Measurements from ENCODE around the gene MPDU1. TPM values are rescaled to one million over a fixed set of nuclear protein-coding genes. Genes with fewer than 3 reads are reported as not detected.
"Not testable (repeated sequence)": the region's sequence is repeated elsewhere in the genome, so short reads cannot be mapped to it uniquely, and the experiment has no call there.

MPDU1 gene
- total RNA-seq, 1 donor: 48.0 TPM

- no peak overlapping the region for H3K4me3 ChIP-seq (ENCODE audit: low read length)
- H3K4me1 ChIP-seq (ENCODE audit: insufficient read depth, low read length): peaks cover 65% of the 10 kb centered on the region
Observed at GRCh38 chr17:7586673-7587419, 3.2 kb downstream of the MPDU1 start.

GRCh38 chr17:7587420-7588151, 3.9 kb downstream of the MPDU1 start:
- Histone ChIP-seq H3K4me1 (ENCODE audit: insufficient read depth, low read length) (peaks cover 57% of the 10 kb centered on the region), H3K27me3 (ENCODE audit: insufficient read depth, low read length) (no peaks in the 10 kb centered on the region), H3K4me3 (ENCODE audit: low read length) (no peak overlapping the region), H3K9me3 (ENCODE audit: low read depth, low read length) (no peaks in the 10 kb centered on the region)

More at GRCh38 chr17:7586673-7587419, 3.2 kb downstream of the MPDU1 start:
- no peaks in the 10 kb centered on the region for H3K27me3 ChIP-seq (ENCODE audit: insufficient read depth, low read length)
- H3K9me3 ChIP-seq (ENCODE audit: low read depth, low read length): no peaks in the 10 kb centered on the region

- H3K4me3 ChIP-seq (ENCODE audit: low read length): no peak overlapping the region
- no peaks in the 10 kb centered on the region for H3K27me3 ChIP-seq (ENCODE audit: insufficient read depth, low read length)
- H3K4me1 ChIP-seq (ENCODE audit: insufficient read depth, low read length): peaks cover 48% of the 10 kb centered on the region
- H3K9me3 ChIP-seq (ENCODE audit: low read depth, low read length): no peaks in the 10 kb centered on the region
Observed at GRCh38 chr17:7588553-7589203, 5.0 kb downstream of the MPDU1 start.

- H3K27me3 ChIP-seq (ENCODE audit: insufficient read depth, low read length): no peaks in the 10 kb centered on the region
- H3K4me1 ChIP-seq (ENCODE audit: insufficient read depth, low read length): peaks cover 46% of the 10 kb centered on the region
- H3K4me3 ChIP-seq (ENCODE audit: low read length): no peak overlapping the region
- no peaks in the 10 kb centered on the region for H3K9me3 ChIP-seq (ENCODE audit: low read depth, low read length)
Observed at GRCh38 chr17:7589204-7589868, 5.7 kb downstream of the MPDU1 start.

- Histone ChIP-seq H3K4me1 (ENCODE audit: insufficient read depth, low read length) (peaks cover 38% of the 10 kb centered on the region), H3K27me3 (ENCODE audit: insufficient read depth, low read length) (no peaks in the 10 kb centered on the region), H3K9me3 (ENCODE audit: low read depth, low read length) (no peaks in the 10 kb centered on the region), H3K4me3 (ENCODE audit: low read length) (no peak within 1 kb of the TSS)
Observed at GRCh38 chr17:7589891-7590691, 6.4 kb downstream of the MPDU1 start, which contains the start of gene SOX15. SOX15 (minus strand) TSS chr17:7590094; CDS start chr17:7589676, 418 bp downstream.

GRCh38 chr17:7590743-7591142, 7.1 kb downstream of the MPDU1 start:
- H3K4me3 ChIP-seq (ENCODE audit: low read length): no peak overlapping the region
- H3K4me1 ChIP-seq (ENCODE audit: insufficient read depth, low read length): peaks cover 31% of the 10 kb centered on the region
- H3K27me3 ChIP-seq (ENCODE audit: insufficient read depth, low read length): no peaks in the 10 kb centered on the region
- H3K9me3 ChIP-seq (ENCODE audit: low read depth, low read length): no peaks in the 10 kb centered on the region

GRCh38 chr17:7591596-7591995, 7.9 kb downstream of the MPDU1 start:
- no peak overlapping the region for H3K4me3 ChIP-seq (ENCODE audit: low read length)
- H3K9me3 ChIP-seq (ENCODE audit: low read depth, low read length): no peaks in the 10 kb centered on the region
- peaks cover 30% of the 10 kb centered on the region for H3K4me1 ChIP-seq (ENCODE audit: insufficient read depth, low read length)
- H3K27me3 ChIP-seq (ENCODE audit: insufficient read depth, low read length): no peaks in the 10 kb centered on the region

- Histone ChIP-seq H3K9me3 (ENCODE audit: low read depth, low read length) (no peaks in the 10 kb centered on the region), H3K4me1 (ENCODE audit: insufficient read depth, low read length) (peaks cover 22% of the 10 kb centered on the region), H3K27me3 (ENCODE audit: insufficient read depth, low read length) (no peaks in the 10 kb centered on the region), H3K4me3 (ENCODE audit: low read length) (no peak overlapping the region)
Observed at GRCh38 chr17:7592422-7593021, 8.9 kb downstream of the MPDU1 start.

GRCh38 chr17:7593296-7593695, 9.6 kb downstream of the MPDU1 start:
- no peaks in the 10 kb centered on the region for H3K9me3 ChIP-seq (ENCODE audit: low read depth, low read length)
- no peaks in the 10 kb centered on the region for H3K27me3 ChIP-seq (ENCODE audit: insufficient read depth, low read length)
- peaks cover 14% of the 10 kb centered on the region for H3K4me1 ChIP-seq (ENCODE audit: insufficient read depth, low read length)
- H3K4me3 ChIP-seq (ENCODE audit: low read length): no peak overlapping the region

GRCh38 chr17:7597561-7597960, 13.9 kb downstream of the MPDU1 start:
- H3K27me3 ChIP-seq (ENCODE audit: insufficient read depth, low read length); H3K9me3 ChIP-seq (ENCODE audit: low read depth, low read length); H3K4me1 ChIP-seq (ENCODE audit: insufficient read depth, low read length); H3K4me3 ChIP-seq (ENCODE audit: low read length): not testable (repeated sequence)

- H3K4me3 ChIP-seq (ENCODE audit: low read length): no peak overlapping the region
- no peaks in the 10 kb centered on the region for H3K27me3 ChIP-seq (ENCODE audit: insufficient read depth, low read length)
- no peaks in the 10 kb centered on the region for H3K9me3 ChIP-seq (ENCODE audit: low read depth, low read length)
- peaks cover 3% of the 10 kb centered on the region for H3K4me1 ChIP-seq (ENCODE audit: insufficient read depth, low read length)
Observed at GRCh38 chr17:7606280-7606679, 22.6 kb downstream of the MPDU1 start.

GRCh38 chr17:7610641-7611040, 27.0 kb downstream of the MPDU1 start:
- H3K27me3 ChIP-seq (ENCODE audit: insufficient read depth, low read length): no peaks in the 10 kb centered on the region
- H3K9me3 ChIP-seq (ENCODE audit: low read depth, low read length): no peaks in the 10 kb centered on the region
- peaks cover 37% of the 10 kb centered on the region for H3K4me1 ChIP-seq (ENCODE audit: insufficient read depth, low read length)
- H3K4me3 ChIP-seq (ENCODE audit: low read length): no peak overlapping the region

GRCh38 chr17:7611635-7612293, 28.1 kb downstream of the MPDU1 start:
- H3K27me3 ChIP-seq (ENCODE audit: insufficient read depth, low read length): no peaks in the 10 kb centered on the region
- no peak overlapping the region for H3K4me3 ChIP-seq (ENCODE audit: low read length)
- peaks cover 38% of the 10 kb centered on the region for H3K4me1 ChIP-seq (ENCODE audit: insufficient read depth, low read length)
- H3K9me3 ChIP-seq (ENCODE audit: low read depth, low read length): no peaks in the 10 kb centered on the region

- Histone ChIP-seq H3K9me3 (ENCODE audit: low read depth, low read length) (no peaks in the 10 kb centered on the region), H3K27me3 (ENCODE audit: insufficient read depth, low read length) (no peaks in the 10 kb centered on the region), H3K4me1 (ENCODE audit: insufficient read depth, low read length) (peaks cover 38% of the 10 kb centered on the region), H3K4me3 (ENCODE audit: low read length) (no peak overlapping the region)
Observed at GRCh38 chr17:7612294-7612640, 28.6 kb downstream of the MPDU1 start.
